Measurements from ENCODE around the gene GPR75.

GPR75 gene

DNA sequence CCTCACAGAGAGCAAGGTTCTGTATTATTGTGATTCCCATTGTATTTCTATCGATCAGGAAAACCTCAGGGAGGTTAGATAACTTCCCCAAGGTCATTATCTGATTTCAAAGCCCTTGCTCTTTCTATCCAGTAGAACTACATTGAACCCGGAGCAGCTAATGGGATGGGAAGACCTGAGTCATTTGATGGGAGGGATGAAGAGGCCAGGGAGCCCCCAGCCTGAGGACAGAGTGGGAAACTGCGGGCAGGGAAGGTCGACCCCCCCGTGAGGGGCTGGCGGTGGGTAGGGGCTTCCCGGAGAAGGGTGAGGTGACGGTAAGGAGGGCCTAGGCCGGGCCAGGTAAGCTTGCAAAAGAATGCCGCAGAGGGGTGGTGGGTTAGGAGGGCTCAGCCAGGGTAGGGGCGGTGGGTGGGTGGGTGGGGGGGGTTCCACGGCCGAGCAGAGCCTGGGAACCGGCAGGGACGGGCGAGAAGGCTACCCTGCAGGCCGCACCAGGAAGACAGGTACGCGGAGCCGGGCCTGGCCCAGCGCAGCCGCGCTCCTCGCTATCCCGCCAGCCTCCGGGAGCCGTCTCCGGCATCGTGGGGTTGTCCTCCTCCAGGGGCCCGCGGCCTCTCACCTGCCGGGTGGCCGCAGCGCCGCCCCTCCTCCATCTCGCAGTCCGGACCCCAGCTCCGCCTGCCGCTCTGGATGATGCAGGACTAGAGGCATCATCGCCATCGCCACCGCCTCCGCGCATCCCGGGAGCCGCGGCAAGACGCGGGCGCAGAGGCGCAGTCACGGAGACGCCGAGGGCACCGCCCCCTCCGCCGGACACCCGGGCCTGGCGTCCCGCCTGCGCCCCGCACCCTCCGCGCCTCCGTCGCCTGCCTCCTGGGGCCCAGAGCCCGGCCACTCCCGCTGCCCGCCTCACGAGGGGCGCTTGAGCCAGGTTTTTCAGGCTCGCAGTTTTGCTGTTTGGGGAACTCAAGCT lies at the start of gene GPR75:
TSS of gene GPR75 (minus strand) at position 762 of the 976 bp plus-strand sequence. CDS start 5,211 bp downstream, outside the sequence.
- DNase-seq = no peak

DNA sequence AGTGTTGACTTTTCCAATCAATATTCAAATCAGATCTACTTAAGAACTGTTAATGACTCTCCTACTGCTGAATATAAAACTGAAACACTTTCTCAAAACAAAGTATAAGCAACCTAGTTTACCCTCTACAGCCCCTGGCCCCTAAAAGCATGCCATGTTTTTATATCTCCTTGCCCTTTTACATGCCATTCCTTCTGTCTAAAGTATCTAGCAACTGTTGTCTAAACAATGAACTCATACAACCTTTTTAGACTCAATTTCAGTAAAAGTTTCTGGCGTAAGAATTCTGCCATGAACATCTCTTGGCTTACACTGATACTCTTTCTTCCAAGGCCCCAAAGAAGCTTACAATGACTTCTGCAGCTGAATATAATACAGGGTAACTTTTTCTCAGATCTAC lies 47.8 kb upstream of the GPR75 start:
- DNase-seq = no peak

DNA sequence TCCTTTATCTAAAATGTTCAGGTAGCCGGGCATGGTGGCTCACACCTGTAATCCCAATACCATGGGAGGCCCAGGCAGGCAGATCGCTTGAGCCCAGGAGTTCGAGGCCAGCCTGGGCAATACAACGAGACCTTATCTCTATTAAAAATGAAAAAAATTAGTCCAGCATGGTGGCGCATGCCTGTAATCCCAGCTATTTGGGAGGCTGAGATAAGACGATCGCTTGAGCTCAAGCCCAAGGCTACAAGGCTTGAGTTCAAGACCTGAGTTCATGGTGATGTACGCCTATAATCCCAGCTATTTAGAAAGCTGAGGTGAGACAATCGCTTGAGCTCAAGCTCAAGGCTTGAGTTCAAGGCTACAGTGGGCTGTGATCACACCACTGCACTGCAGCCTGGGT lies 45.6 kb upstream of the GPR75 start:
- DNase-seq = no peak

DNA sequence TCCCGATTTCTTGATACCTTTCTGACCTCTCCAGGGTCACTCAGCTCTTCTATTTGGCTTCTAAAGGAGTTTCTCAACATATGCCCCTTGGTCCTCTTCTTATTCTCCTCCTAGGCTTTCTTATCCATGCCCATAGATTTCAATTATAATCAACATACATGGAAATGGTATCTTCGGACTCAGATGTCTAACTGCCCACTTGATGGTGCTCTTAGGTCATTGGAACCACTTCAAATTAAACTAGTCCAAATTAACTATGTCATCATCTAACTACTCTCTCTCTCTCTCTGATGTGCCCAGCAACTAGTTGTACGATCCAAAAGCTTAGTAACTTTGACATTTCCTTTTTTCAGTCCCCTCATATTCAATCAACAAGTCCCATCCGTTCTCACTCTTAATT lies 43.2 kb upstream of the GPR75 start:
- no peak for DNase-seq

DNA sequence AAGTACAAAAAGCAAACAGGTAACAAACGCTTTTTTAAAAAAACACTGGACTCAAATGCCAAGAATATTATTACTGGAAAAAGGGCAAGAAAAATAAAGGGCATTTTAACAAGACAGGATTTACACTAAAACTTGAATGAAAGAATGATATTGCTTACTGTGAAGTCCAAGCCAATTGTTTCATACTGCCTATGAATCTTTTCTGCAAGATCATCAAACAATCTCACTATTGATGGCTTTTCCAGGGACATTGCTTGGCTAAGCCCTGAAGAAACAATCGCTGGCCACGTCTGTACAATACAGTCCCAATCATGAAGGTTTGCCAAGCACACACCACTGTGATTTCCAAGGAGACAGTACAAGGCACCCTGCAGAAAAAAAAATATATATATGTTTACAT lies 41.4 kb upstream of the GPR75 start:
- DNase-seq = no peak

DNA sequence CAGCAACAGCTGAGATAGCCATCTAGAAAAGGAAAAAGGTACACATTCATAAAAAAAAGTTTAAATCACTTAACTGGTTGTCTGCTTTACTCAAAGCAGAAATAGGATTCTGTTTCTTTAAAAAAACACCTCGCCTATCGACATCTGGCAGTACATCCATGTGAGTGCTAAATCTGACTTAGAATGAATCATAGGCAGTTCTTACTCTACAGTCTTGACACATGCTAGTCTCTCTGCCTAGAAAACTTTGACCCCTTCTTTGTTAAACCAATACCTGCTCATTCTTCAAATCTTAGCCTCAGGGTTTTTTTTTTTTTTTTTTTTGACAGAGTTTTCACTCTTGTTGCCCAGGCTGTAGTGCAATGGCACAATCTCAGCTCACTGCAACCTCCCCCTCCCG lies 37.1 kb upstream of the GPR75 start:
- DNase-seq = no peak

DNA sequence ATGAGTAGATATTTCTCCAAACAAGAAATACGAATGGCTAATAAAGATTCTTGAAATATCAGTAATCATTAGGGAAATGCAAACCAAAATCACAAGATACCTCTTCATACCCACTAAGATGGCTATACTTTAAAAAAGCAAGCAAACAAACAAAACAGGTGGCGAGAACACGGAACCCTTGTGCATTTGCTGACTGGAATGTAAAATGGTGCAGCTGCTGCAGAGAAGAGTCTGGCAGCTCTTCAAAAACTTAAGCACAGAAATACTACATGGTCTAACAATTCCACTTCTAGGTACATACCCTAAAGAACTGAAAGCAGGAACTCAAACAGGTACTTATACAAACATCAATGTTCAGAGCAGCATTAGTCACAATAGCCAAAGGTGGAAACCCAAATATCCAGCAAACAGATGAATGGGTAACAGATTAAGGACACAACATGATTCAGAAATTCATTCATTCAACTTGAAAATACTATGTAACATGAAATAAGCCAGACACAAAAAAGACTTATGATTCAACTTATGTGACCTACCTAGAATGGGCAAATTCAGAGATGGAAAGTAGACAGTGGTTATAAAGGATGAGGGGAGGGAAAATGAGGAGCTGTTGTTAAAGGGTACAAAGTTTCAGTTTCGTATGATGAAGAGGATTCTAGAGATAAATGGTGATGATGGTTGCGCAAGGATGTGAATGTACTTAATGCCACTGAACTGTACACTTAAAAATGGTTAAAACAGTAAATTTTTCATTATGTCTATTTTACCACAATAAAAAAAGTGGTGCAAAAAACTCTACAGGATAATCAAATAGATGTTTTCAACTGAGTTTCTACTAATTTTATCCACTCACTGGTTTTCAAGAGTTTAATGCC lies 26.9 kb upstream of the GPR75 start:
- no peak for DNase-seq

DNA sequence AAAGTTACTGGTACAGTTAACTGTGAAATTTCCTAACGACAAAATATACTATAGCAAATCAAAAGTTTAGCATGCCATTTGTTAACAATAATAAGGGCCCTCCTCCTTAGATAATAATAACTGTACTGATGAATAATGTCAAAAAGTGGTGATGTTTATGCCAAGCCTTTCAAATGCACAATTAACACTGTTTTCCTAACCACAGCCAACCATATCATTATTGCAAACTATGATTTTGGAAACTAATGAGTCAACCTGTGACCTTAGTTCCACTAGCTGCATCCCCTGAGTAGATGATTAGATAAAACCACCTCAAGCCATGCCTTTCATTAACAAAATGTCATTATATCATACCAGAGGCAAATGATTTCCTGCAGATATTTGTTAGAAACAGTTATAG lies 25.1 kb upstream of the GPR75 start:
- DNase-seq = no peak

DNA sequence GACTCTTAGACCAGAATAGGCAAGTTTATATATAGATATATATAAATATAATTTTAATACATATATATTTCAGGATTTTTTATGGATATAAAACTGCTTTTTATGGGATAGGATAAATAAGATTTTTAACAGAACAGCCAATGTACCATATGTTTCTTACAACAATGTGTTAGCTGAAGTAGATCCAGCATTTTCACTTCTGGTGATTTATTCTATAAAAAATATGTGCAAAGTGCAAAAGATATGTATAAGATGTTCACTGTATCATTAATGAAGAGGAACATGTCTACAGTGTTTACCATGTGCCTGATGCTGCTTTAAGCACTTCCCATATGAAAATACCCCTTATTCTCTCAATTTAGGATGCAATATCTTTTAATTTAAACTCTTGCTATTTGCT lies 22.2 kb upstream of the GPR75 start:
- DNase-seq = no peak

DNA sequence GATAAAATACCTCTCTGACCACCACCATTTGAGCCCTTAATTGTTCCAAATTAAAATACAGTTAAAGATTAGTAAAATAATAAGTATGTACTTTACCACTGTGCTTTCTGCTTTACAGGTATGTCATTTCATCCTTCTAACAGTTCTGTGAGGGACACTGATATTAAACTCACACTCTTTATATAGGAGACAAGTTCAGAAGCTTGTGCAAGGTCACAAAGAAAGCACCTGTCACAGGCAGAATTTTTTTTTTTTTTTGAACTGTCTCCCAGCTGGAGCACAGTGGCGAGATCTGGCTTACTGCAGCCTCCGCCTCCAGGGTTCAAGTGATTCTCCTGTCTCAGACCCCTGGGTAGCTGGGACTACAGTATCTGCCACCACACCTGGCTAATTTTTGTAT lies 21.6 kb upstream of the GPR75 start:
- no peak for DNase-seq

DNA sequence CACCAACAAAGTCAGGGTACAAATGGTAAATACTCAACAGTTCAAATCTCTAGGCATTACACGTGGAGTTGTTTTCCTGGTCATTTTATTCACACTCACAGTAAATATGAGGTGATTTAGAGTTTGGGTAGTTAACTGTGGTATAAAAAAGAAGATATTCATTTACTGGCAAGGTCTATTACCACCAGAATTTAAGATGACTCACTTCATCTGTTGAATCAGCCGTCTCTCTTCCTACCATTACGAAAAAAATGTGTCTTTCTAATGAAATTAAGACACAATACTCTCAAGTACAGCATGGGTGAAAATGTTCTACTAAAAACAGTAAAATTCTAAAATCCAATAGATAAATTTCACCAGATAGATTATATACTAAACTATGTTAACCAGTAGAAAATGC lies 21.0 kb upstream of the GPR75 start:
- DNase-seq = no peak

DNA sequence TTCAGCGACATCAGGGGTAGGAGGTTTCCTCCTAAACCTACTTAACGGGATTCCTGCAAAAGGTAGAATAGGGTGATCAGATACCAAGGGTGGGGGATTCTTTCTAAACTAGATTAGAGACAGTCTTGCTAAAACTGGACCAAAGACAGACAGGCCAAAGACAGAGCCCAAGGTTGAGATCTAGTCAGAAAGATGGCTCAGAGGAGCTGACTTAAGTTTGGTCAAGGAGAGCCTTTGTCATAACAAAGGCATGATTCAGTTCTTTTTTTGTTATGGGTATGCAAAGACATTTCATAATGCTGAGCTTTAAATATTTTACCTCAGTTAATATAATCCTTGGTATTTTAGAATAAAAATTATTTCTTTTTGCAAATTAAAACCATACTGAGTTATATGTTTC lies 17.8 kb upstream of the GPR75 start:
- no peak for DNase-seq

DNA sequence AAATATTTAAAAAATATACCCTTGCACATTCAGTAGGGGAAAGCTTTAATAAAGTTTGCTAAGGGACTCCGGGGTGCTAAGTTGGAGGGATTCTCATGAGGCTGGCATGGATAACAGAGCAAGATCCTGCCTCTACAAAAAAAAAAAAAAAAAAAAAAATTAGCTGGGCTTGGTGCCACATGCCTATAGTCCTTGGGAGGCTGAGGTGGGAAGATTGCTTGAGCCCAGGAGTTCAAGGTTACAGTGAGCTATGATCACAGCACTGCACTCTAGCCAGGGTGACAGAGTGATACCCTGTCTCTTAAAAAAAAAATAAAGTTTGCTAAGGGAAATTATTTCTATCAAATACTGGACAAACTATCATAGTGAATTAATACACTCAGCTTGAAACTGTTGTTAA lies 17.3 kb upstream of the GPR75 start:
- no peak for DNase-seq

DNA sequence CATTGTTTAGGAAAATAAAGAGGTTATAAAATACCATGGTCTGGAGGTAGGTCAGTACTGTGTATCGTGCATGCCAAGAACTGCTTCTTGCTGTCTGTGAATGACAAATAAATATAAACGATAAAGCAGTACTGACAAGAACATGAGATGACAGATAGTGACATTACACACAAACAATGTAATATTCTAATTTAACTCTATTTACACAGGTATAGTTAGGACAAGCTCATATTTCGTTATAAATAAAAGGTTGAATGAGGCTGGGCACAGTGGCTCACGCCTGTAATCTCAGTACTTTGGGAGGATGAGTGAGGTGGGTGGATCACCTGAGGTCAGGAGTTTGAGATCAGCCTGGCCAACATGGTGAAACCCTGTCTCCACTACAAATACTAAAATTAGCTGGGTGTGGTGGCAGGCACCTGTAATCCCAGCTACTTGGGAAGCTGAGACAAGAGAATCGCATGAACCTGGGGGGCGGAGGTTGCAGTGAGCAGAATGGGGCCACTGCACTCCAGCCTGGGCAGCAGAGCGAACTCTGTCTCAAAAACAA lies 14.7 kb upstream of the GPR75 start:
- no peak for DNase-seq

DNA sequence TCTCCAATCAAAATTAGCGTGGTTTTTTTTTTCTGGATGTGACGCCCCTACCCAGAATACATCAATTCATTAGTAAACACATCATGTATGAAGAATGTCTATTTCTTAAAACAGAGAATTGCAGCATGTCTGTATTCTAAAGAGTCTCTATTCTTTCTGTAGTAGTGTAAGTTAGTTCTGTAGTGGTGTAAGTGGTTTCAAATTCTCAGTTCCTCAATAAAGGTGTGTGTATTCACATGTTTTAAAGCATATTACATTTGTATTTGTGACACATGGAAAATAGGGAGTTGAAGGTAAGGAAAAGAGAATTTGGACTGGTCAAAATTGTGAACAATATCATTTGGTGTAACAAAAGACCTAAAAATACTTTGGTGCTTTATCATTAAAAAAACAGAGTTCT lies 8.0 kb upstream of the GPR75 start:
- no peak for DNase-seq

DNA sequence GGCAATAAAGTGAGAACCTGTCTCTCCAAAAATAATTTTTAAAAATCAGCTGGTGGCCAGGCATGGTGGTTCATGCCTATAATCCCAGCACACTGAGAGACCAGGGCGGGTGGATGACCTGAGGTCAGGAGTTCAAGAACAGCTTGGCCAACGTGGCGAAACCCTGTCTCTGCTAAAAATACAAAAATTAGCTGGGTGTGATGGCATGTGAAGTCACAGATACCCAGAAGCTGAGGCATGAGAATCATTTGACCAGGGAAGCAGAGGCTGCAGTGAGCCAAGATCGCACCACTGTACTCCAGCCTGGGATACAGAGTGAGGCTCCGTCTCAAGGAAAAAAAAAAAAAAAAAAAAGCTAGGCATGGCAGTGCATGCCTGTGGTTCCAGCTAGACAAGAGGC lies 7.4 kb upstream of the GPR75 start:
- no peak for DNase-seq

DNA sequence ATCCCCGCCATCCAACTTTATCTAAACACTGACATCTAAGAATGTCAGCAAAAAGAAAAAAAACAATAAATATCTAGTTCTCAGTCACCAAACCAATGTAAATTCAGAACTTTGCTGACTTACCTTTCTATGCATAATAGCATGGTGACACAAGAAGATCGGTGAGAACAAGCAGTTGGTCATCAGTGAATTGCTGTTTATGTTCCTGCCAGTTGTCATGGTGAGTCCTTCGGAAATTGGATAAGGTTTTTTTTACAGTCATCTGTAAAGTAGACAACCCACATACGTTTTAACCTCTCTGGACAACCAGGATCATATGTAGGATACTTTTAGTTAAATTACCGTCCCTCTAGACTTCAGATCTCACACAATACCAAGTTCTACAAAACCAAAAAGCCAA lies 6.2 kb upstream of the GPR75 start:
- no peak for DNase-seq

DNA sequence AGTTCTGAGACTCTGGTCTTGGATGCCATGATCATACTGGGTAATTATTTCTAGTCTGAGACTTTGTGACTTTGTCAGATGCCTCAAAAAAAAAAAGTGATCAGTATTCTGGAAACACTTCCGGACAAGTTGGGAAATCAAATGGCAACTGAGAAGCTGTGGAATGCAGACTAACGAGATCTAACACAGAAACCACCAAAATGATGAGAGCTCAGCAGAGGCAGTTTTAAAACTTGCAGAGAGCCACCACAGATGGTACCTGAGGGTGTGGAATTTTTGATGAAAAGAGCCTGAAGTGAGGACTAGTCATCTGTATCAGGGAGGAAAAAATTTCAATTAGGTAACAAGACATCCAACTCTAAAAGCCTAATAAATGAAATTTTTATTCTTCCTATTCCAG lies 5.5 kb upstream of the GPR75 start:
- no peak for DNase-seq

DNA sequence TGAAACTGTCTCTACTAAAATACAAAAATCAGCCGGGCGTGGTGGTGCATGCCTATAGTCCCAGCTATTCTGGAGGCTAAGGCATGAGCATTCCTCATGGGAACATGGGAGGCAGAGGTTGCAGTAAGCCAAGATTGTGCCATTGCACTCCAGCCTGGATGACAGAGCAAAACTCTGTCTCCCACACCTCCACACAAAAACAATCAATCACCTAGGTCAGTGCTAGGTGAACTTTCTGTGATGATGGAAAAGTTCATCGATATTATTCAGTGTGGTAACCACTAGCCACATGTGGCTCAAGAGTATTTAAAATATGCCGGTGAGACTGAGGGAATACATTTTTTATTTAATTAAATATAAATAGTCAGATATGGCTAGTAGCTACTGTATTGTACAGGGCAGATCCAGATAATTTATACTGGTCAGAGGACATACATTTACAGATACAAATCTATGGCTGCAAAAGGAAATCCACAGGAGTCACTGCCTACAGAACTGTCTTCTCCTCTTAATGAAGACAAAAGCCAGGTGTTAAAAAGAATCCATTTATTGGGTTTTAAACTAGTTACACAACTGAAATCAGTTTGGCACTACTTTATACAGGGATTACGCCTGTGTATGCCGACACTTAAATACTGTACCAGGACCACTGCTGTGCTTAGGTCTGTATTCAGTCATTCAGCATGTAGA lies 3.9 kb upstream of the GPR75 start:
- DNase-seq = no peak

DNA sequence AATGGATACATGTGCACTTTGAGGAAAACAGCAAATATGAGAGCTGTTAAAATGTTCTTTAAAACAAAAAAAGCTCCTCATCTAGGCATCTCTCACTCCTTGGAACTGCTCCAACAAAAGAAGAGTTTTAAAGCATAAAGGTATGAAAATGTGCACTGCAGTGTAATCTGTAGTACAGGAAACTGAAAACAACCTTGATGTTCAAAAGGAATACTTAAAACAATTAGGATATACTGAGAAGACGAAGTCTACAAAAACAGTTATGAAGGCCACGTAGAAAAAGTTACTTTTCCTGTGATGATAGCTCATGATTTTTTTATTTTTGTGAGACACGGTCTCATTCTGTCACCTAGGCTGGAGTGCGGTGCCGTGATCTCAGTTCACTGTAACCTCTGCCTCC lies 2.1 kb upstream of the GPR75 start:
- DNase-seq = no peak

DNA sequence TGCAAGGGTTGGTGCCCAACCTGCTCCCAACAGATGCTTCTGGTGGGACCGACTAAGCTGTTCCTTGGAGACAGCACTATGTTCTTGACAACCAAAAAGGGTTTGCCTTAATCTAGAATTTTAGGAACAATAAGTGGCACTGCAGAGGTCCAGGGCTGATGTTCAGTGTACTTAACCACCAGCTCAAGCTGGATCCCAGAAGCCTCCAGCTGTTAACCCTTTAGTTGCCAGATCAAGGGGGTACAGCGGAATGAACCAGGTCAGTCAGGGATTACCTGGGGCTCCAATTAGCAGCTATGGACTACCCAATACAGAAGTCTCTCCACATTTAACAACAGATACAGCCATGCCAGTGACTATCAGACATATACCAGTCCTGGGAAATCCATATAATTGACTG lies 3.5 kb downstream of the GPR75 start:
- DNase-seq = no peak

DNA sequence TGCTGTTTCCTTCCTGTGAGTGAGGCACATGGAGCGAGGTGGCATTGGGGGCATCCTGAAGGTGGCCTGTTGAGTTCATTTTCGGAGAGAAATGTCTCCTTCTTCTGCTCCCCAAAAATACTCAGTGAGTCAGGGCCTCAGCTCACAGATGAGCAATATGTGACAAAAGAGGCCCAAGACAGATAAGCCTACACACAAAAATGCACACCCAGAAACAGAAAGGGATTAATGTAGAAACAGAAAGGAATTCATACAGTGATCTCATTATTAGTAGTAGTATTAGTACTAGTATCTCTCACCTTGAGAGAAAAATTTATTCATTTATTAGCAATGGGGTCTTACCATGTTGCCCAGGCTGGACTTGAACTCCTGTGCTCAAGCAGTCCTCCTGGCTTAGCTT lies 5.1 kb downstream of the GPR75 start:
- no peak for DNase-seq

DNA sequence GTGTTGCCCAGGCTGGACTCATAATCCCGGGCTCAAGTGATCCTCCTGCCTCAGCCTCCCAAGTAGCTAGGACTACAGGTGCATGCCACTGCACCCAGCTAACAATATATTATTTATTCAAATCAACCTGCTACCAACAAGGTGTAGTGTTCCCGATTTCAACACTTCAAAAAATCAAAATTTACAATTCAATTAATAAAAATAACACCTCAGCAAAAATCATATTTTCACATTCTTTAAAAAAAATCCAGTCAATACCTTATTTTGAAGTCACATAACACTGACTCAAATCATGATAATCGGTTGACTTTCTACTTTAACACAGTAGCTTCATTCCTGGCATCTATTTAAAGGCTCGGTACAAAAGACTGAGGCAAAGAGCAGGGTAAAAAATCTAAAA lies 7.2 kb downstream of the GPR75 start:
- no peak for DNase-seq

All from NCI-H2171 (cell line).